NCI-H2227 treated with DMSO at 0.1 percent for 48 hours (cell line): ENCODE data around the gene GADD45G.

Experiments used
- DNase-seq: peaks from one replicate; lab custom pipeline; 2025; lab: John Stamatoyannopoulos, UW

The GADD45G gene

GRCh38 chr9:89630508-89630907, 25.7 kb downstream of the GADD45G start:
- DNase-seq = no peak

- DNase-seq = no peak
These were observed 26.6 kb downstream of the GADD45G start for GRCh38 chr9:89631384-89631783.

GRCh38 chr9:89632192-89632733, 27.5 kb downstream of the GADD45G start:
- DNase-seq = no peak

DNA sequence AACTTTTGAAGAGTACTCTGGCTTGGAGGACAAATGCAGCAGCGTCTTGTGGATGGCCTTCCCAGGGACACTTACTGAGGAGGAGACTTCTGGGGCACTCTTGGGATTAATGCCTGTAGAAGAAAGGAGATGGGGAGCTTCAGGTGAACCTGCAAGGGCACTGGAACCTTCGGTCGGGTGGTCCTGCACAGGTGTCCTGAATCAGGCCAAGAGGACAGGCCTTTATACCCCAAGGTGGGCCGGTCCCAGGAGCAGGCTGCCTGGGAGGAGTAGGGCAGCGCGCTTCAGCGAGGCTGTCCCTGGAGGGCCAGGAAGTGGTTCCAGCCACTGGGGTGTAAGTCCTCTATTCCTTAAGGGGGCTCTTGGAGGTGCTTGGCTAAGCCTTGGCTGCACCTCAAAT, 27.9 kb downstream of the GADD45G start:
- DNase-seq = no peak

GRCh38 chr9:89633404-89633803, 28.6 kb downstream of the GADD45G start:
- DNase-seq = no peak

DNA sequence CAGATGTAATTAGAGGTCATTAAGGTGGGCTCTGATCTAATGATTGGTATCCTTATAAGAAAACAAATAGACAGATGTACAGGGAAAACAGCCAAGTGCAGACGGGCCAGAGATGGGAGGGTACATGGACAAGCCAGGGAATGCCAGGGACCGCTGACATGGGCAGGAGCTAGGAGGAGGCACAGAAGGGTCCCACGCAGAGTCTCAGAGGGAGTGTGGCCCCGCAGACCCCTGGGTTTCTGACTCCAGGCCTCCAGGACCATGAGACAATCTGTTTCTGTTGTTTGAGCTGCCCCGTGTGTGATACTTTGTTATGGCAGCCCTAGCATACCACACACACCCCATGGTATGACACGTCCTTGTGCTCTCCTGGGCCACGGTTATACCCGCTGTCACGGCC, 29.1 kb downstream of the GADD45G start:
- DNase-seq = no peak

DNA sequence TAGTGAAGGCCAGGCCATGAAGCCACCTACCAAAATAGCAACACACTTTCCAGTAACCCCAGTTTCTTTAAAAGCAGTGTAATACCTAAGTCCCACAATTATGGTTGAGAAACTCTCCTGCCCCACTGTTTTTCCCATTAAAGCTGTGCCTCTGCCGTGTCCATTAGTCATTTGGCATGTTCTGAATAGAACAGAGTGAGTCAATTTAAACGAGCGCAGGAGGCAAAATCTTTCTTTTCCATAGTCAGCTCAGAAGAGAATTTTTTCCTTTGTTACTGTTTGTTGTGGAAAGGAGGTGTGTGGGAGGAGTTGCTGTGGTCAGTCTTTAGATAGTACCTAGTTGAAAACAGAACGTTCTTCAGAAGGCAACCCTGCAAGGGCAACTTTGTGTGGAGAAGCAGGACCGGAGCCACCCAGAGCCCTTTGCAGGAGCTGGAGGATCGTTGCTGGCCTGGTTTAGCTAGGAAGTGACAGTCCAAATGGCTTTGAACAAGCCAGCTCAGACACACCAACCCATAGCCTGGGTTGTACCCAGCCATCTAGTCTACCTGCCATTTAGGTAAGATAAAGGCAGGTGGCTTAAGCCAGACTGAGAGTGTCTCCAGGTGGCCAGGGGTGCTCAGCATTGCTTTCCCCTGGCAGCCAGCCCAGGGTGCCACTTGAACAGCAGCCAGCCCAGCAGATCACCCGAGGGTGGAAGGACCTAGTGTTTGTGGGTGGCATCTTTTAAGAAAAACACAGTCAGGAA, 30.4 kb downstream of the GADD45G start:
- no peak for DNase-seq

GRCh38 chr9:89635816-89636215, 31.0 kb downstream of the GADD45G start:
- DNase-seq = no peak

DNA sequence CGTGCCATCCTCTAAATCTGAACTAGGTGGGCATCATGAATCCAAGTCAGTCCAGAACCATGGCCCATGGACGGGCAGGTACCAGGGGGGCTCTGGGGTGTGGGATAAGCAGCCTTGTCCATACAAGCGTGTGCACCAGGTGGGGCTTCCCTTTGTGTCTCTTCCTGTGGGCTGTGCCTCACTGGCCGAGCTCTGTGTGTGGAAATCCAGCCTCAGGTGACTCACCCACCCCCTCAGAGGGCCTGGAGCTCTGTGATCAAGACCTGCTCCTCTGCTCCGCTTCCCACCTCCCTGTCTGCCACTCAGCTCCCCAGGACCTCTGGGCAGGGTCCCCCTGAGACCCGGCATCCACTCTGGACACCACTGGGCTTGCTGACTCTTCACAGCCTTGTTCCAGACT, 33.0 kb downstream of the GADD45G start:
- no peak for DNase-seq

GRCh38 chr9:89638359-89638758, 33.5 kb downstream of the GADD45G start:
- DNase-seq = no peak

- no peak for DNase-seq
These were observed 34.1 kb downstream of the GADD45G start for GRCh38 chr9:89638893-89639292.

DNA sequence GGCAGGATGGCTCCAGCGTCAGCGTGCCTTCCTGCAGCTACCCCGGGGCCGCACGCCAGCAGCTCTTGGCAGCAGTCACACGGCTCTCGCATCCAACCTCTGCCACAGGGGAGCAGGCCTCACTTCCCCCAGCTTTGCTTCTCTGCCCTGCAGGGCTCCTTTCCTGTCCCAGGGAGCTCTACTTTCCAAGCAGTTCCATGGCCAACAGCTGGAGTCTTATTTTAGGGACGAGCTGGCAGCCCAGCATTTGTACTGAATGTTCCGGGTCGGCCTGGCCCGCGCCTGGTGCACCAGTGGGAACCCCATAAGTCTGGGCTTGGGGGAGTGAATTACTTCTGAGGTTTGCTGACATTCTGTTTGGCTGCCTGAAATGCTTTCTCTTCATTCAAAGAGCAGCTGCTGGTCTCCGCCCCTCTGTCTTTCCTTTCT, 34.6 kb downstream of the GADD45G start:
- no peak for DNase-seq

GRCh38 chr9:89639961-89640360, 35.1 kb downstream of the GADD45G start:
- no peak for DNase-seq

GRCh38 chr9:89640361-89640760, 35.5 kb downstream of the GADD45G start:
- no peak for DNase-seq

DNA sequence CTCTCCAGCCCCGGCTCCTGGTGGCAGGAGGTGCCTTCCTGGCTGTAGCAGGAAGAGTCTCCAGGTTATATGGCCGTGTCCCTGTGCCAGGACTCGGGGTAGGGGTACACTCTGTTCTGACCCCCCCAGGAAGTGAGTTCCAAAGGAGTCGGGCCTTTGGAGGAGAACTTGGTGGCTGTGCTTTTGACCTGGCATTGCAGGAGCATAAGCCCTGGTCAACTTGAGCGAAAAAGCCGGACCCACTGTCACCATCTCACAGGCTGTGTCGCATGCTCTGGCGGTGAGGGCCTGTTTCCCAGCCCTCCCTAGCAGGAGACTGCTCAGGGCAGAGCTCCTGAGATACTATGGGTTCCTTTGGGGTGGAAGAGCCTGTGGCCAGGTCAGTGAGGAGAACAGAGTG, 36.0 kb downstream of the GADD45G start:
- no peak for DNase-seq

DNA sequence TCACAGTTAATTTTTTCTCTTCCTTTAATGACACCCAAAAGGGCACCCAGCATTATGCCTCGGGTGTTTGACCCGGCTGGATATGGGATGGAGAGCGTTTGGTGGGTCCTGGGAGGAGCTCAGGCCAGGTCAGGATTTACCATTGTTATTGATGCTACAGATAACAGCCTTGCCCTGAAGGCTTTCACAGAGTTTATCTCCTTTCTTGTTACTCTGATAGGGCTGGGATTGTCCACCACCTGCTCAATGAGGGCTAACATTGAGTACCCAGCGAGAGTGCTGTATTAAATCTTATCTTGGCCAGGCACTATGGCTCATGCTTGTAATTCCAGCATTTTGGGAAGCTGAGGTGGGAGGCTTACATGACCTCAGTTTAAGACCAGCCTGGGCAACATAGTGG, 37.2 kb downstream of the GADD45G start:
- DNase-seq = no peak

DNA sequence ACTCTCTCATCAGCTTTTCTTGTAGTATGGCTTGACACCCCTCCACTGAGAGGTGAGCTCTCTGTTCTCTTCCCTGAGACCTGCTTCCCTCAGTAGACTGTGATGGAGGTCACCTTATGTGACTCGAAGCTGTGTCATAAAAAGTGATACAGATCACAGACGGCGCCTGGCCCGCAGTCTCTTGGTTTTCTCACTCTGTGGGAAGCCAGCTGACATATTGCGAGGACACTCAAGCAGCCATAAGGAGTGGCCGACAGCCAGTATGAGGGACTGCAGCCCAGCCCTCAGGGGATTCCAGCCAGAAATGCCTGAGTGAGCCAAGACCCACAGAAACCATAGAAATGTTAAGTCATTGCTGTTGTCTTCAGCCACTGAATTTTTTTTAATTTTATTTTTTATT, 38.0 kb downstream of the GADD45G start:
- DNase-seq = no peak

DNA sequence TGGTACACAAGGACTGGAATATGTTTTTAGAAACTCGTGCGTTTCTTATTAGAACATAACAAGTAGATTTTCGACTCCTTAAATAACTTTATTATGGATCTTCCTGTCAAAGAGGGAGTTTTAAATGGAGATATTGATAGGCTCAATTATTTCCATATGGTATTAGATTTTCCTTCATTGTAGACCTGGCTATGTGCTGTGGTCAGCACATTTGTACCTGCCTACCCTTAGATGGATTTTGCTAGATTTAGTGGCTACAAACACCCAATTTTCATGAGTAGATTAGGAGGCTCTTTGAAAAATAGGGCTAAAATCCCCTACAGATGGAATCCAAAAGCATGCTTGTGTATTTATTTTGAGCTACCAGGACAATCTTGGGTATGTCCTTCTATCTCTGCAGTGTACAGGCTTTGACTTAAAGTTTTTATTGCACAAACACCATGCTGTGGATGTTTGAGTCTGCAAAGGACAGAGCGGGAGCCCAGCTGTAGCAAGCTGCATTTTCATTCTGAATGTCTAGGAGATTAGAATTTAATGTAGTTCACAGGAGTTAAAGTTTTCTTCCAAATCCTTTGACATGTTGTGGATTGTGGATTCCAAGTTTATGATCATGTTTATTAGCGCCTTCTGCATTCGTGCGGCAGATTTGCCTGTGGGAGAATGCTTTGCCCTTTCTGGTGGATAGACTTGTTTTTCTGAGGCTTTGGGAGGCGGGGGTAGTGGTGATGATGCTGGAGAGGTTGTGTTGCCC, 41.6 kb downstream of the GADD45G start:
- DNase-seq = no peak

- DNase-seq = no peak
These were observed 42.7 kb downstream of the GADD45G start for GRCh38 chr9:89647366-89648128.

GRCh38 chr9:89648247-89649000, 43.6 kb downstream of the GADD45G start:
- no peak for DNase-seq

GRCh38 chr9:89649039-89649691, 44.4 kb downstream of the GADD45G start:
- no peak for DNase-seq
